GM23248 (cell line): Measurements from ENCODE around the gene ZNF320. TPM values are rescaled to one million over a fixed set of nuclear protein-coding genes. Genes with fewer than 3 reads are reported as not detected.
"Not testable (repeated sequence)": the region's sequence is repeated elsewhere in the genome, so short reads cannot be mapped to it uniquely, and the experiment has no call there.

Experiments used
- DNase-seq: peaks from one replicate; pipeline ENCODE4 v3.0.0-alpha.2; 2015
- H2AFZ ChIP-seq: fragments of 200-600 bp; sonication (generic); 2 replicates; pipeline ENCODE4 v1.6.1; 2016; ENCODE audit warnings: antibody characterized with exemption
- H3F3A ChIP-seq: fragments of 200-600 bp; sonication (generic); 2 replicates; pipeline ENCODE4 v1.6.1; 2016; ENCODE audit warnings: mild to moderate bottlenecking, antibody characterized with exemption, mixed run types; ENCODE audit not compliant: insufficient read depth
- H3K27ac ChIP-seq: fragments of 200-600 bp; sonication (generic); 2 replicates; pipeline ENCODE4 v1.5.1; 2016; ENCODE audit warnings: mild to moderate bottlenecking
- H3K27me3 ChIP-seq: fragments of 200-600 bp; sonication (generic); replicated peaks from 2 replicates; pipeline ENCODE4 v1.6.1; 2016; ENCODE audit warnings: mild to moderate bottlenecking; ENCODE audit not compliant: insufficient read depth
- H3K36me3 ChIP-seq: fragments of 200-600 bp; sonication (generic); 2 replicates; pipeline ENCODE4 v1.6.1; 2016; ENCODE audit warnings: low read depth, mild to moderate bottlenecking
- H3K4me1 ChIP-seq: fragments of 200-600 bp; sonication (generic); 2 replicates; pipeline ENCODE4 v1.6.1; 2016; ENCODE audit warnings: mild to moderate bottlenecking; ENCODE audit not compliant: insufficient read depth
- H3K4me2 ChIP-seq: fragments of 200-600 bp; sonication (generic); one replicate; pipeline ENCODE4 v1.6.1; 2016; ENCODE audit warnings: mild to moderate bottlenecking; ENCODE audit not compliant: unreplicated experiment
- H3K4me3 ChIP-seq: fragments of 200-600 bp; sonication (generic); 2 replicates; pipeline ENCODE4 v1.5.1; 2016; ENCODE audit warnings: mild to moderate bottlenecking
- H3K79me2 ChIP-seq: fragments of 200-600 bp; sonication (generic); 2 replicates; pipeline ENCODE4 v1.6.1; 2016; ENCODE audit warnings: mild to moderate bottlenecking; ENCODE audit not compliant: insufficient read depth
- H3K9ac ChIP-seq: fragments of 200-600 bp; sonication (generic); 2 replicates; pipeline ENCODE4 v1.6.1; 2016; ENCODE audit warnings: mild to moderate bottlenecking
- H3K9me2 ChIP-seq: fragments of 200-600 bp; sonication (generic); 2 replicates; pipeline ENCODE4 v1.6.1; 2016; ENCODE audit warnings: mixed run types, mild to moderate bottlenecking, moderate library complexity; ENCODE audit not compliant: insufficient read depth
- H3K9me3 ChIP-seq: fragments of 200-600 bp; sonication (generic); one replicate; pipeline ENCODE4 v1.6.1; 2017; ENCODE audit warnings: low read depth
- H4K20me1 ChIP-seq: fragments of 200-600 bp; sonication (generic); 2 replicates; pipeline ENCODE4 v1.6.0; 2016; ENCODE audit not compliant: insufficient read depth
- EZH2 ChIP-seq: fragments of 200-600 bp; sonication (generic); IDR thresholded peaks from 2 replicates; pipeline ENCODE4 v1.6.1; 2018; ENCODE audit warnings: antibody characterized with exemption, mild to moderate bottlenecking; ENCODE audit not compliant: insufficient read depth, poor library complexity, severe bottlenecking
- EZH2phosphoT487 ChIP-seq: fragments of 200-600 bp; sonication (generic); IDR thresholded peaks from 2 replicates; pipeline ENCODE4 v1.6.1; 2018; ENCODE audit warnings: antibody characterized with exemption, moderate library complexity, mild to moderate bottlenecking, low read depth; ENCODE audit not compliant: insufficient read depth
- WGBS, 2 experiments: methylation state at CpG; one replicate each; pipeline ENCODE4 v1.1.6; 2015 to 2017; ENCODE audit warnings: low lambda C conversion rate in 2 of 2, low coverage in 1 of 2; ENCODE audit errors: missing lambda C conversion rate in 2 of 2; 5-methylcytosine and 5-hydroxymethylcytosine counted together
- in situ Hi-C: fragments of 300-500 bp; cut with MboI; formaldehyde crosslinking; loops from 2 replicates; pipeline ENCODE4 v1.15.0; 2020
- polyA plus RNA-seq: library from polyadenylated mRNA; unstranded; fragments of >200 nt; fragmentation: Nextera tagmentation; extraction: Ambion mirVana; gene quantifications from 2 replicates; pipeline ENCODE4 v1.2.1, GENCODE V29; 2016
- small RNA-seq: library from RNA; depleted of rRNA; stranded (forward); fragments of <200 nt; gene quantifications from one replicate; pipeline ENCODE3, GENCODE V24; 2014; ENCODE audit warnings: low read depth, low replicate concordance
- total RNA-seq: library from RNA; depleted of rRNA; stranded (reverse); fragments of >200 nt; shearing (Covaris generic); gene quantifications from 2 replicates; pipeline ENCODE4 v1.2.3, GENCODE V29; 2014; rRNA removed

ZNF320 gene
- total and polyA plus RNA-seq, 2 experiments from 2014 or later: 4.3 to 16.4 TPM

DNA sequence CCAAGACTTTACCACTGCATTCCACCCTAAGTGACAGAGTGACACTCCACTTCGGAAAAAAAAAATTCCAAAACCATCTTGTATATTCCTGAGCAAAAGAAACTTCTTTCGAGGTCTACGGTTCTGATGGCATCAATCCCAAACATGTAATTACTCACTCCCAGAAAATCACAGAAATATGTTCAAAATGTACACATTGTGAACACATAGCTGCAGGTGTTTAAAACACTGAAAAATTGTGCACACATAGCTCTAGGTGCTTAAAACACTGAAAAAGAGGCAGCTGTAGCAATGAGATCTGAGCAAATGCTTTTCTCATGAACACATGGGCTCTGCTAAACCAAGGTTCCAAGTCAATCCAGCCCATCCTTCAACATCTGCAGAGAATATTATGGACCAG lies 26.0 kb downstream of the ZNF320 start:
- H2AFZ ChIP-seq: no peak overlapping the region
- H3K4me1 ChIP-seq: no peaks in the 10 kb centered on the region
- TF ChIP-seq EZH2 (no peak), EZH2phosphoT487 (no peak)
- in situ Hi-C loops: no loop called here
- H3K4me3 ChIP-seq: no peak overlapping the region
- H3K27ac ChIP-seq: no peak overlapping the region
- H3K27me3 ChIP-seq: no peaks in the 10 kb centered on the region
- H3K36me3 ChIP-seq: no peaks in the 10 kb centered on the region
- DNase-seq: no peak
- H3K4me2 ChIP-seq: no peak overlapping the region
- no peaks in the 10 kb centered on the region for H4K20me1 ChIP-seq
- no peak overlapping the region for H3K9ac ChIP-seq
- H3F3A ChIP-seq: no peaks in the 10 kb centered on the region
- WGBS, 2 experiments: 60 to 64% methylated on average over 3 of the region's 3 CpGs
- no peaks in the 10 kb centered on the region for H3K9me3 ChIP-seq
- H3K9me2 ChIP-seq: no peaks in the 10 kb centered on the region
- H3K79me2 ChIP-seq: no peaks in the 10 kb centered on the region

DNA sequence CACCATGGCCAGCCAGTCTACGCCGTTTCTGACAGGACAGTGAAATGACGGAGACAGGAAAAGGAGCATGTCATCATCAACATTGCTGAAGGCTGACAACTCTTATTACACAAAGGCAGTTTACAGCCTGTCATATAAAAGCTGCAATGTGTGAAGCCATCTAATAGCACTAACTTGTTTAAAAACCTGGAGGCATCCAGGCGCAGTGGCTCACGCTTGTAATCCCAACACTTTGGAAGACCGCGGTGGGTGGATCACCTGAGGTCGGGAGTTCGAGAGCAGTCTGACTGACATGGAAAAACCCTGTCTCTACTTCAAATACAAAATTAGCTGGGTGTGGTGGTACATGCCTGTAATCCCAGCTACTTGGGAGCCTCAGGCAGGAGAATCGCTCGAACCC lies 29.4 kb downstream of the ZNF320 start:
- H3K9me2 ChIP-seq, H3K36me3 ChIP-seq, H3K9me3 ChIP-seq, in situ Hi-C loops, H3K79me2 ChIP-seq, H3F3A ChIP-seq, H3K27me3 ChIP-seq, H3K4me2 ChIP-seq, H3K4me1 ChIP-seq, DNase-seq, H3K4me3 ChIP-seq, H3K27ac ChIP-seq, H4K20me1 ChIP-seq, H2AFZ ChIP-seq, H3K9ac ChIP-seq: not testable (repeated sequence)
- 90 to 91% methylated on average over 11 of the region's 11 CpGs for WGBS, 2 experiments

GRCh38 chr19:52857378-52858191 lies 39.9 kb downstream of the ZNF320 start, which contains the start of gene ZNF468:
ZNF468 (minus strand) TSS chr19:52857619; CDS start chr19:52854272, 3,347 bp downstream.
- H3K79me2 ChIP-seq, H4K20me1 ChIP-seq, H3F3A ChIP-seq, H3K4me1 ChIP-seq, H3K9me2 ChIP-seq, in situ Hi-C loops, H3K9me3 ChIP-seq, H3K36me3 ChIP-seq, H3K27me3 ChIP-seq: not testable (repeated sequence)
- Histone ChIP-seq H3K4me2 (peak within 1 kb of the TSS; percentile 81), H2AFZ (peak within 1 kb of the TSS; percentile 95), H3K9ac (peak within 1 kb of the TSS; percentile 89), H3K4me3 (peak within 1 kb of the TSS; percentile 93), H3K27ac (peak within 1 kb of the TSS; percentile 54)
- 2 to 4% methylated on average over 41 to 43 of the region's 43 CpGs for WGBS, 2 experiments
- peak; percentile 80 for DNase-seq

GRCh38 chr19:52856540-52857377 lies 40.7 kb downstream of the ZNF320 start:
- DNase-seq: peak; percentile 47
- 3 to 5% methylated on average over 24 to 31 of the region's 31 CpGs for WGBS, 2 experiments
- H3K9me3 ChIP-seq, H3K79me2 ChIP-seq, H3F3A ChIP-seq, H3K27me3 ChIP-seq, H3K9me2 ChIP-seq, H4K20me1 ChIP-seq, in situ Hi-C loops, H3K36me3 ChIP-seq, H3K4me1 ChIP-seq: not testable (repeated sequence)
- Histone ChIP-seq H3K27ac (peak overlapping the region; percentile 54), H3K4me3 (peak overlapping the region; percentile 93), H3K4me2 (peak overlapping the region; percentile 81), H2AFZ (peak overlapping the region; percentile 95), H3K9ac (peak overlapping the region; percentile 89)

Small RNAs within 50 kb of the gene (small RNA-seq; reads per million reads assigned to genes)
- not detected for gene ZNF320

Other genes starting within 250 kb of the ZNF320 start
- gene ZNF611, start 162.6 kb downstream of the ZNF320 start, total RNA-seq: 6.7 and 7.7 TPM in 2 replicates
- 5.5 and 7.8 TPM in 2 replicates for gene ZNF611, start 162.6 kb downstream of the ZNF320 start, polyA plus RNA-seq
- 1.8 and 1.9 TPM in 2 replicates for gene ZNF600, start 110.8 kb downstream of the ZNF320 start, total RNA-seq
- gene ZNF600, start 110.8 kb downstream of the ZNF320 start, polyA plus RNA-seq: 3.2 and 3.5 TPM in 2 replicates
- 12.9 and 18.7 TPM in 2 replicates for gene ZNF28, start 76.0 kb downstream of the ZNF320 start, total RNA-seq
- 13.4 and 13.7 TPM in 2 replicates for gene ZNF28, start 76.0 kb downstream of the ZNF320 start, polyA plus RNA-seq
- gene ZNF468, start 40.0 kb downstream of the ZNF320 start, total RNA-seq: 14.1 and 19.1 TPM in 2 replicates
- gene ZNF468, start 40.0 kb downstream of the ZNF320 start, polyA plus RNA-seq: 9.6 and 10.0 TPM in 2 replicates
- gene ZNF888, start 25.8 kb upstream of the ZNF320 start, total RNA-seq: 0.76 and 5.1 TPM in 2 replicates
- gene ZNF888, start 25.8 kb upstream of the ZNF320 start, polyA plus RNA-seq: 1.4 and 1.6 TPM in 2 replicates
- 3.0 and 6.7 TPM in 2 replicates for gene ZNF816, start 65.2 kb upstream of the ZNF320 start, total RNA-seq
- gene ZNF816, start 65.2 kb upstream of the ZNF320 start, polyA plus RNA-seq: 4.3 and 4.7 TPM in 2 replicates
- not detected in 2 replicates for gene ERVV-1, start 116.3 kb upstream of the ZNF320 start, total RNA-seq
- gene ERVV-1, start 116.3 kb upstream of the ZNF320 start, polyA plus RNA-seq: not detected in 2 replicates
- not detected in 2 replicates for gene ERVV-2, start 147.1 kb upstream of the ZNF320 start, total RNA-seq
- gene ERVV-2, start 147.1 kb upstream of the ZNF320 start, polyA plus RNA-seq: not detected in 2 replicates
- gene ZNF160, start 205.8 kb upstream of the ZNF320 start, total RNA-seq: 20.2 and 23.0 TPM in 2 replicates
- 18.2 and 20.6 TPM in 2 replicates for gene ZNF160, start 205.8 kb upstream of the ZNF320 start, polyA plus RNA-seq
- 9.4 and 18.7 TPM in 2 replicates for gene ZNF415, start 235.3 kb upstream of the ZNF320 start, total RNA-seq
- gene ZNF415, start 235.3 kb upstream of the ZNF320 start, polyA plus RNA-seq: 7.9 and 8.9 TPM in 2 replicates